Measurements from ENCODE around the gene PTPRCAP.

The PTPRCAP gene

GRCh38 chr11:67458266-67458665, 20.8 kb upstream of the PTPRCAP start:
- Histone ChIP-seq H3K4me3 (replicated peaks; ENCODE audit: low read depth, low read length) (no peak overlapping the region), H3K27me3 (replicated peaks; ENCODE audit: control insufficient read depth, insufficient read depth, low read length) (no peaks in the 10 kb centered on the region), H3K36me3 (ENCODE audit: control insufficient read depth, insufficient read depth, low read length) (no peaks in the 10 kb centered on the region; the same call in 1 of the 2 replicates)
- no peak for DNase-seq (ENCODE audit: extremely low read depth, insufficient read length)
- TF ChIP-seq, protein P1, sequence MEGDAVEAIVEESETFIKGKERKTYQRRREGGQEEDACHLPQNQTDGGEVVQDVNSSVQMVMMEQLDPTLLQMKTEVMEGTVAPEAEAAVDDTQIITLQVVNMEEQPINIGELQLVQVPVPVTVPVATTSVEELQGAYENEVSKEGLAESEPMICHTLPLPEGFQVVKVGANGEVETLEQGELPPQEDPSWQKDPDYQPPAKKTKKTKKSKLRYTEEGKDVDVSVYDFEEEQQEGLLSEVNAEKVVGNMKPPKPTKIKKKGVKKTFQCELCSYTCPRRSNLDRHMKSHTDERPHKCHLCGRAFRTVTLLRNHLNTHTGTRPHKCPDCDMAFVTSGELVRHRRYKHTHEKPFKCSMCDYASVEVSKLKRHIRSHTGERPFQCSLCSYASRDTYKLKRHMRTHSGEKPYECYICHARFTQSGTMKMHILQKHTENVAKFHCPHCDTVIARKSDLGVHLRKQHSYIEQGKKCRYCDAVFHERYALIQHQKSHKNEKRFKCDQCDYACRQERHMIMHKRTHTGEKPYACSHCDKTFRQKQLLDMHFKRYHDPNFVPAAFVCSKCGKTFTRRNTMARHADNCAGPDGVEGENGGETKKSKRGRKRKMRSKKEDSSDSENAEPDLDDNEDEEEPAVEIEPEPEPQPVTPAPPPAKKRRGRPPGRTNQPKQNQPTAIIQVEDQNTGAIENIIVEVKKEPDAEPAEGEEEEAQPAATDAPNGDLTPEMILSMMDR (IDR thresholded peaks at IDR 0.05; ENCODE audit: insufficient read depth, low read length, poor library complexity, severe bottlenecking) = no peak

GRCh38 chr11:67457453-67457852, 20.0 kb upstream of the PTPRCAP start:
- TF ChIP-seq, protein P1 (IDR thresholded peaks at IDR 0.05; ENCODE audit: insufficient read depth, low read length, poor library complexity, severe bottlenecking) = no peak
- H3K36me3 ChIP-seq (ENCODE audit: control insufficient read depth, insufficient read depth, low read length) = no peaks in the 10 kb centered on the region
- no peak for DNase-seq (ENCODE audit: extremely low read depth, insufficient read length)
- no peaks in the 10 kb centered on the region for H3K27me3 ChIP-seq (replicated peaks; ENCODE audit: control insufficient read depth, insufficient read depth, low read length)
- H3K4me3 ChIP-seq (replicated peaks; ENCODE audit: low read depth, low read length) = no peak overlapping the region

- TF ChIP-seq, protein P1 (IDR thresholded peaks at IDR 0.05; ENCODE audit: insufficient read depth, low read length, poor library complexity, severe bottlenecking) = no peak
- Histone ChIP-seq H3K4me3 (replicated peaks; ENCODE audit: low read depth, low read length) (no peak overlapping the region), H3K27me3 (replicated peaks; ENCODE audit: control insufficient read depth, insufficient read depth, low read length) (no peaks in the 10 kb centered on the region), H3K36me3 (ENCODE audit: control insufficient read depth, insufficient read depth, low read length) (no peaks in the 10 kb centered on the region)
- DNase-seq (ENCODE audit: extremely low read depth, insufficient read length) = no peak
These were observed 18.7 kb upstream of the PTPRCAP start for GRCh38 chr11:67456068-67456705.

GRCh38 chr11:67455054-67455453, 17.6 kb upstream of the PTPRCAP start, which contains the start of gene CABP4:
TSS of gene CABP4 (plus strand) at chr11:67455354. CDS start at chr11:67455424, 70 bp downstream.
- Histone ChIP-seq H3K4me3 (replicated peaks; ENCODE audit: low read depth, low read length) (no peak within 1 kb of the TSS), H3K36me3 (ENCODE audit: control insufficient read depth, insufficient read depth, low read length) (no peaks in the 10 kb centered on the region), H3K27me3 (replicated peaks; ENCODE audit: control insufficient read depth, insufficient read depth, low read length) (no peaks in the 10 kb centered on the region)
- DNase-seq (ENCODE audit: extremely low read depth, insufficient read length) = no peak
- TF ChIP-seq, protein P1 (IDR thresholded peaks at IDR 0.05; ENCODE audit: insufficient read depth, low read length, poor library complexity, severe bottlenecking) = no peak

DNA sequence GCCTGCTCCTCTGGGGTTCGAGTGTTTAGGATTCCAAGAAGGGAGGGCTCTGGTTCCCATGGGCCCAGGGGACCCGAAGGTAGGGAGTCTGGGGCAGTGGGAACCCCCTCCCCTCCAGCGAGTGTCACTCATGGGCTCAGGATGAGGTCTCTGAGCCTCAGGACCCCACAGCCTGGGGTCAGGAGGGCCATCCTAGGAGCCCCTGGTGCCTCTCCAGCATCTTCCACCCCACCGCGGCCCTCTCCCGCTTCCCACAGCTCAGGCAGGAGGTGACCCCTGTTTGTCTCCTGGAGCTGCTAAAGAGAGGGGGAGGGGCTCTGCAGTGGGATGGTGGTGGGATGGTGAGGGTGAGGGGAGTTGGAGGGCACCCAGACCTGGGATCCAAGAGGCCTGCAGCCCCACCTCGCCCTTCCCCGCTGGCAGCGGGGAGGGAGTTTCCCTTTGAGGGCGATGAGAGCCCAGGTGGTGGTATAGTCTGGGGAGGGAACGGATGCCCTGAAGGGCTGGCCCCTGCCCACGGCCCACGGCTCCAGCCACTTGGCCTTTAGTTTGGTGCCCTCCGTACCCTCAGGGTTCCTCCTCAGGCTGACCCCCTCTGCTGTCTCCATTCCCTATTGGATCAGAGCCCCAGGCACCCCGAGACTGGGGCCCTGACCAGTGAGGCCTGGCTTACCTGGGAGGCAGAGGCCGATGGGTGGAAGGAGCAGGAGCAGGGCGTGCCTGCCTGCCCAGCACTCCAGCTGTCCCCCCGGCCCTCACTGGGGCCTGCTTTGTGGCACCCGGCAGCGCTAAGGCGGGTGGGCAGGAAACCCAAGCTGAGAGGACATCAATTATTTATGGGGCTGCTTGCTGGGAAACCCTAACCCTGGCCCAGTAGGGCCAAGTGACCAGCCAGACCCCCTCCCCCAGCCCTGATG, 16.6 kb upstream of the PTPRCAP start:
- Histone ChIP-seq H3K4me3 (replicated peaks; ENCODE audit: low read depth, low read length) (no peak overlapping the region), H3K36me3 (ENCODE audit: control insufficient read depth, insufficient read depth, low read length) (no peaks in the 10 kb centered on the region), H3K27me3 (replicated peaks; ENCODE audit: control insufficient read depth, insufficient read depth, low read length) (no peaks in the 10 kb centered on the region)
- TF ChIP-seq, protein P1 (IDR thresholded peaks at IDR 0.05; ENCODE audit: insufficient read depth, low read length, poor library complexity, severe bottlenecking) = no peak
- no peak for DNase-seq (ENCODE audit: extremely low read depth, insufficient read length)
